ENCODE data around the gene MDFIC. TPM values are rescaled to one million over a fixed set of nuclear protein-coding genes. Genes with fewer than 3 reads are reported as not detected.
A peak's percentile ranks its signal among the peaks of the same experiment; 100 is the strongest.

MDFIC gene
- total RNA-seq (2012; rRNA removed) (29.7 and 35.0 TPM in 2 replicates), polyA plus RNA-seq (2012; rRNA removed) (16.9 and 18.1 TPM in 2 replicates), Bru-seq, nascent RNA (percentile 81 among the genes with signal in this experiment), BruChase-seq, experiment 1, labeled RNA remaining after a 6-hour chase (percentile 70 among the genes with signal in this experiment), BruChase-seq, experiment 2, labeled RNA remaining after a 2-hour chase (percentile 77 among the genes with signal in this experiment)
- polyA plus RNA-seq (2012; cell fraction: cytosol; rRNA removed): 7.5 and 10.8 TPM in 2 replicates
- polyA plus RNA-seq (2012; cell fraction: nucleus; rRNA removed; ENCODE audit: low replicate concordance): 2.9 and 8.2 TPM in 2 replicates
- long read RNA-seq, full-length matches to known transcripts: 44 of 61 reads
- long read RNA-seq, partial matches to known transcripts: 4 of 61 reads
- long read RNA-seq, other reads (novel, unspliced or antisense): 13 of 61 reads

- peak within 1 kb of the TSS; percentile 88 for H3K14ac ChIP-seq (replicated peaks; ENCODE audit: low read depth, low read length)
- BruUV-seq (replicated peaks): no TSS peak
- no peaks in the 10 kb centered on the region for H3K9me3 ChIP-seq (ENCODE audit: control insufficient read depth, insufficient read depth, low read length)
- ChIA-PET CTCF (no interaction called here), POLR2A (ENCODE audit: unreplicated experiment) (no interaction called here)
- peak within 1 kb of the TSS; percentile 92 for H2AFZ ChIP-seq (replicated peaks; ENCODE audit: low read length, poor library complexity)
- dilution Hi-C loops (cut with HindIII; ENCODE audit: low sequenced_read_pairs, unreplicated experiment) (no loop called here), intact Hi-C loops (cut with micrococcal nuclease) (loop anchor here (2.0 to 10.0 kb wide), 3 partner anchors 435 to 837 kb away; no protein-coding TSS in a partner anchor), in situ Hi-C loops (cut with MboI; ENCODE audit: low sequenced_read_pairs) (no loop called here)
- H3K36me3 ChIP-seq (ENCODE audit: control insufficient read depth, insufficient read depth, low read length): no peaks in the 10 kb centered on the region; the same call in 1 of the 2 replicates
- H3K56ac ChIP-seq (ENCODE audit: extremely low read depth, insufficient read depth, low read length): peak within 1 kb of the TSS; percentile 74
- peak within 1 kb of the TSS; percentile 83 for H2BK15ac ChIP-seq (ENCODE audit: low read depth, low read length)
- H3K4me2 ChIP-seq (ENCODE audit: low read depth, low read length): peak within 1 kb of the TSS; percentile 95
- H2AK5ac ChIP-seq (ENCODE audit: low read depth, low read length): peak within 1 kb of the TSS; percentile 44; the same call in 1 of the 2 replicates
- peak within 1 kb of the TSS; percentile 93 for H3K9ac ChIP-seq (ENCODE audit: low read depth, low read length)
- no peaks in the 10 kb centered on the region for H3K27me3 ChIP-seq (ENCODE audit: control insufficient read depth, insufficient read depth, low read length)
- H4K91ac ChIP-seq (ENCODE audit: insufficient read depth, low read depth, low read length): peak within 1 kb of the TSS; percentile 81
- TF ChIP-seq POLR2A (IDR thresholded peaks at IDR 0.05; ENCODE audit: low read depth, low read length) (peak; percentile 80), RAD21 (IDR thresholded peaks at IDR 0.05; ENCODE audit: low read length) (peak; percentile 15)
- TF ChIP-seq, protein P1, sequence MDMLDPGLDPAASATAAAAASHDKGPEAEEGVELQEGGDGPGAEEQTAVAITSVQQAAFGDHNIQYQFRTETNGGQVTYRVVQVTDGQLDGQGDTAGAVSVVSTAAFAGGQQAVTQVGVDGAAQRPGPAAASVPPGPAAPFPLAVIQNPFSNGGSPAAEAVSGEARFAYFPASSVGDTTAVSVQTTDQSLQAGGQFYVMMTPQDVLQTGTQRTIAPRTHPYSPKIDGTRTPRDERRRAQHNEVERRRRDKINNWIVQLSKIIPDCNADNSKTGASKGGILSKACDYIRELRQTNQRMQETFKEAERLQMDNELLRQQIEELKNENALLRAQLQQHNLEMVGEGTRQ (IDR thresholded peaks at IDR 0.05; ENCODE audit: low read depth, low read length): no peak
- peak within 1 kb of the TSS; percentile 95 for H2BK120ac ChIP-seq (ENCODE audit: low read depth, low read length)
- H3K9me1 ChIP-seq (ENCODE audit: insufficient read depth, low read length): 0 out of 2 replicates have a peak, but pooled peaks cover 2% of the 10 kb centered on the region
- H3K4ac ChIP-seq (ENCODE audit: low read depth, low read length): peak within 1 kb of the TSS; percentile 93
- peaks cover 6 to 23% of the 10 kb centered on the region in 2 experiments; a peak in 3 of 4 replicates for H3K79me1 ChIP-seq (ENCODE audit: low read depth in 1 of 2, low read length in 2 of 2)
- peak within 1 kb of the TSS; percentile 90 for H3K18ac ChIP-seq (ENCODE audit: low read depth, low read length)
- DNase-seq: peak; percentile 64
- peak within 1 kb of the TSS; percentile 87 for H4K5ac ChIP-seq (ENCODE audit: low read depth, low read length)
- peaks cover 4% of the 10 kb centered on the region; the same call in 1 of the 2 replicates for H3K4me1 ChIP-seq (ENCODE audit: control insufficient read depth, insufficient read depth, low read length)
- H3K23ac ChIP-seq (ENCODE audit: low read depth, low read length): peak within 1 kb of the TSS; percentile 81
- H4K8ac ChIP-seq (ENCODE audit: low read depth in 2 of 2, low read length in 2 of 2): peak within 1 kb of the TSS; percentile 73 to 78
- H2AK9ac ChIP-seq (replicated peaks; ENCODE audit: low read depth, low read length, poor library complexity): peak within 1 kb of the TSS; percentile 88
- peak within 1 kb of the TSS; percentile 77 for H3K27ac ChIP-seq (ENCODE audit: insufficient read depth, low read length)
- 2% methylated on average over 11 of the region's 55 CpGs; no CpG with 5 or more reads in 1 of the 2 experiments for WGBS, 2 experiments (ENCODE audit: extremely low coverage in 2 of 2, insufficient read length in 1 of 2)
- H2BK20ac ChIP-seq (ENCODE audit: low read depth, low read length): peak within 1 kb of the TSS; percentile 84
- H2BK5ac ChIP-seq (ENCODE audit: low read depth, low read length, poor library complexity, severe bottlenecking): peak within 1 kb of the TSS; percentile 68
- H4K20me1 ChIP-seq (ENCODE audit: insufficient read depth, low read length): no peaks in the 10 kb centered on the region
- ATAC-seq (ENCODE audit: low read depth): peak; percentile 79
- H3K4me3 ChIP-seq (ENCODE audit: insufficient read depth, low read depth, low read length): peak within 1 kb of the TSS; percentile 68
Observed at GRCh38 chr7:114922026-114922651, at the start of gene MDFIC. TSS of gene MDFIC (plus strand) at chr7:114922094. CDS start at chr7:114923034, 940 bp downstream.

Measured in IMR-90 (cell line).